Neural cell (in vitro differentiated cells): ENCODE data around the gene TBL1X.

Source experiments
- CTCF ChIP-seq: fragments of 450-650 bp; IDR thresholded peaks from 2 replicates; pipeline ENCODE4 v1.5.1; 2014; ENCODE audit warnings: antibody characterized with exemption, mild to moderate bottlenecking, moderate library complexity; ENCODE audit not compliant: poor library complexity, severe bottlenecking
- EZH2 ChIP-seq: fragments of 200-600, 300-800 bp; shearing (Covaris generic), sonication (generic); IDR thresholded peaks from 2 replicates; pipeline ENCODE4 v1.6.1; 2014; ENCODE audit warnings: antibody characterized with exemption, low read length, borderline replicate concordance, mild to moderate bottlenecking; ENCODE audit not compliant: insufficient read depth, poor library complexity, severe bottlenecking
- MXI1 ChIP-seq: fragments of 450-650 bp; conservative IDR thresholded peaks from 2 replicates; pipeline ENCODE4 v1.6.1; 2014; ENCODE audit warnings: antibody characterized with exemption, mild to moderate bottlenecking; ENCODE audit not compliant: poor library complexity, severe bottlenecking
- RAD21 ChIP-seq: fragments of 450-650 bp; conservative IDR thresholded peaks from 2 replicates; pipeline ENCODE4 v1.6.1; 2014; ENCODE audit warnings: antibody characterized with exemption, mild to moderate bottlenecking, moderate library complexity
- SMC3 ChIP-seq: fragments of 450-650 bp; conservative IDR thresholded peaks from 2 replicates; pipeline ENCODE4 v1.6.1; 2014; ENCODE audit warnings: antibody characterized with exemption, mild to moderate bottlenecking, moderate library complexity; ENCODE audit not compliant: poor library complexity

GRCh38 chrX:9591496-9591895 is 126.6 kb downstream of the TBL1X start:
- TF ChIP-seq CTCF (no peak), RAD21 (no peak), EZH2 (no peak), SMC3 (no peak), MXI1 (no peak)
